Keratinocyte (primary cell): ENCODE data around the gene UTP15. TPM values are rescaled to one million over a fixed set of nuclear protein-coding genes. Genes with fewer than 3 reads are reported as not detected.

Experiments used
- DNase-seq: peaks from one replicate; pipeline ENCODE4 v3.0.0-alpha.2; 2011; ENCODE audit warnings: low read depth, missing footprints, low spot score
- FAIRE-seq: peaks from 2 replicates; lab custom pipeline; 2011; peaks lifted over from hg19 to GRCh38; lab: Jason Lieb, UNC
- H2AFZ ChIP-seq: 2 replicates; pipeline ENCODE4 v1.6.0; 2012; ENCODE audit warnings: low read length, control low read depth, inconsistent platforms; ENCODE audit not compliant: control insufficient read depth
- H3K27ac ChIP-seq: 2 replicates; pipeline ENCODE4 v1.5.1; 2011; ENCODE audit warnings: low read length; ENCODE audit not compliant: control insufficient read depth, insufficient read depth
- H3K27me3 ChIP-seq: 3 replicates; pipeline ENCODE4 v1.6.0; 2011; ENCODE audit warnings: low read length; ENCODE audit not compliant: control insufficient read depth, insufficient read depth; ENCODE audit errors: extremely low read depth
- H3K36me3 ChIP-seq, 2 experiments: 2 replicates in 1 of 2; 3 replicates in 1 of 2; pipeline ENCODE4 v1.5.1; 2011; ENCODE audit warnings: low read length in 2 of 2, mild to moderate bottlenecking in 1 of 2; ENCODE audit not compliant: control insufficient read depth in 2 of 2, insufficient read depth in 2 of 2; ENCODE audit errors: extremely low read depth in 1 of 2
- H3K4me1 ChIP-seq: 3 replicates; pipeline ENCODE4 v1.5.1; 2011; ENCODE audit warnings: low read length; ENCODE audit not compliant: control insufficient read depth, insufficient read depth; ENCODE audit errors: extremely low read depth
- H3K4me2 ChIP-seq: 3 replicates; pipeline ENCODE4 v1.6.0; 2011; ENCODE audit warnings: low read depth, low read length; ENCODE audit not compliant: control insufficient read depth, insufficient read depth; ENCODE audit errors: extremely low read depth
- H3K4me3 ChIP-seq, 3 experiments: fragments of 200-600 bp in 1 of 3; sonication (generic) in 1 of 3; 2 replicates in 2 of 3; 3 replicates in 1 of 3; pipeline ENCODE4 v1.5.1; 2011 to 2016; ENCODE audit warnings: low read length in 3 of 3, mild to moderate bottlenecking in 3 of 3, control low read depth in 2 of 3, inconsistent platforms in 1 of 3, low read depth in 1 of 3, mixed read lengths in 1 of 3, mixed run types in 1 of 3, moderate library complexity in 1 of 3; ENCODE audit not compliant: control insufficient read depth in 2 of 3, insufficient read depth in 2 of 3; ENCODE audit errors: extremely low read depth in 1 of 3
- H3K79me2 ChIP-seq: 2 replicates; pipeline ENCODE4 v1.6.0; 2012; ENCODE audit warnings: low read length; ENCODE audit not compliant: control insufficient read depth, insufficient read depth
- H3K9ac ChIP-seq: 3 replicates; pipeline ENCODE4 v1.6.0; 2011; ENCODE audit warnings: low read length; ENCODE audit not compliant: control insufficient read depth, insufficient read depth; ENCODE audit errors: extremely low read depth
- H3K9me1 ChIP-seq: 3 replicates; pipeline ENCODE4 v1.6.0; 2011; ENCODE audit warnings: low read length; ENCODE audit not compliant: control insufficient read depth, insufficient read depth; ENCODE audit errors: extremely low read depth
- H3K9me3 ChIP-seq: 2 replicates; pipeline ENCODE4 v1.5.1; 2012; ENCODE audit warnings: low read depth, low read length; ENCODE audit not compliant: control insufficient read depth
- H4K20me1 ChIP-seq: 3 replicates; pipeline ENCODE4 v1.6.0; 2011; ENCODE audit warnings: low read length; ENCODE audit not compliant: control insufficient read depth, insufficient read depth; ENCODE audit errors: extremely low read depth
- CTCF ChIP-seq, 3 experiments: IDR thresholded peaks in 1 of 3; conservative IDR thresholded peaks in 1 of 3; optimal IDR thresholded peaks in 1 of 3; 2 replicates in 2 of 3; 3 replicates in 1 of 3; pipeline versions ENCODE3 to v1.5.1; 2011; ENCODE audit warnings: low read length in 3 of 3, mild to moderate bottlenecking in 3 of 3, moderate library complexity in 2 of 3, control low read depth in 1 of 3, inconsistent platforms in 1 of 3; ENCODE audit not compliant: insufficient read depth in 2 of 3; ENCODE audit errors: extremely low read depth in 1 of 3
- EZH2 ChIP-seq: IDR thresholded peaks from one replicate; pipeline ENCODE4 v1.6.1; 2012; ENCODE audit warnings: inconsistent platforms, mild to moderate bottlenecking, low read length, moderate library complexity
- dilution Hi-C: fragments of 300-500 bp; cut with MboI; formaldehyde crosslinking; loops from one replicate; pipeline ENCODE4 v1.7.0; 2020; ENCODE audit warnings: low sequenced_read_pairs; ENCODE audit not compliant: extremely low pct_ligation_motif_present
- polyA plus RNA-seq, 5 experiments: library from polyadenylated mRNA; depleted of rRNA in 3 of 5; stranded (reverse) in 3 of 5; stranded (forward) in 1 of 5; unstranded in 1 of 5; fragments of >200 nt; gene quantifications; 1 replicate in 1 of 5; 2 replicates in 3 of 5; 3 replicates in 1 of 5; pipeline versions ENCODE4 v1.2.1 to v1.2.3, GENCODE V29; 2011 to 2012; ENCODE audit warnings: missing spikeins in 2 of 5, low read depth in 1 of 5, low replicate concordance in 1 of 5

The UTP15 gene
- polyA plus RNA-seq, 1 donor (not counting 4 experiments of a cell fraction or from before 2014, with no cell fraction given): 28.3 TPM

DNA sequence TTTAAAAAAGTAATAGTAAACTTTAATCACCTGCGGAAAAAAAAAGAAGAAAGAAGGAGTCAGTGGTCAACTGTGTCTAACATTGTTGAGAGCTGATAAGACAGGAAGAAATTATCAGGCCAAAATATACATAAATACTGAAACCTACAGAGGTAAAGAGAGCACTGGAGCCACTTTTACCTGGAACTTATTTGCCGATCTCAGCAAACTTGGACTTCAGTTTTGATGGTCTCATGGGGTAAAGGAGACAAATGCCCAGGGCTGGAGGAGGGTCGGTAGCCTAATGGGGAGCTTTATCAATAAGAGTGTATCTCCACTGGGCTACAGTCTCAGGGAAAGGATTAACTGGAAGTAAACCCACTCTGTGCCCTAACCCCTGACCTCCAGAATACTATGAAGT, 33.8 kb downstream of the UTP15 start:
- Histone ChIP-seq H3K9me3 (no peaks in the 10 kb centered on the region), H3K36me3 (no peaks in the 10 kb centered on the region), H4K20me1 (no peaks in the 10 kb centered on the region), H3K27me3 (no peaks in the 10 kb centered on the region), H3K4me1 (peaks cover 2% of the 10 kb centered on the region), H3K79me2 (no peaks in the 10 kb centered on the region), H3K4me3 (no peak overlapping the region), H2AFZ (no peak overlapping the region), H3K4me2 (no peak overlapping the region), H3K27ac (no peak overlapping the region), H3K9ac (no peak overlapping the region), H3K9me1 (no peaks in the 10 kb centered on the region)
- dilution Hi-C loops: no loop called here
- no peak for TF ChIP-seq EZH2
- TF ChIP-seq CTCF (optimal IDR thresholded peaks at IDR 0.05 in 1 of 3, IDR thresholded peaks at IDR 0.05 in 1 of 3, conservative IDR thresholded peaks at IDR 0.05 in 1 of 3; ENCODE audit: extremely low read depth in 1 of 3, insufficient read depth in 2 of 3, low read length in 3 of 3): no peak
- DNase-seq: no peak
- no peak for FAIRE-seq

- no peak overlapping the region for H3K27ac ChIP-seq
- FAIRE-seq: no peak
These were observed 38.5 kb downstream of the UTP15 start for GRCh38 chr5:73603998-73604397.

More at GRCh38 chr5:73603998-73604397, 38.5 kb downstream of the UTP15 start:
- Histone ChIP-seq H3K9ac (no peak overlapping the region), H3K9me3 (no peaks in the 10 kb centered on the region), H3K36me3 (no peaks in the 10 kb centered on the region), H3K4me3 (no peak overlapping the region), H3K4me2 (no peak overlapping the region), H2AFZ (no peak overlapping the region), H3K9me1 (no peaks in the 10 kb centered on the region), H4K20me1 (no peaks in the 10 kb centered on the region), H3K4me1 (peaks cover 21% of the 10 kb centered on the region), H3K79me2 (no peaks in the 10 kb centered on the region), H3K27me3 (no peaks in the 10 kb centered on the region)
- TF ChIP-seq EZH2 (no peak), CTCF (optimal IDR thresholded peaks at IDR 0.05 in 1 of 3, IDR thresholded peaks at IDR 0.05 in 1 of 3, conservative IDR thresholded peaks at IDR 0.05 in 1 of 3; ENCODE audit: extremely low read depth in 1 of 3, insufficient read depth in 2 of 3, low read length in 3 of 3) (no peak)
- no peak for DNase-seq
- dilution Hi-C loops: no loop called here
